Stimulated activated CD4-positive, alpha-beta T cell treated with anti-CD3 and anti-CD28 coated beads, Interleukin-12 subunit alpha, Interleukin-12 subunit beta, amount 100 ng/mL, for 48 hours (primary cell): ENCODE data around the gene SYNRG.

Source experiments
- DNase-seq, 3 donors: peaks; one replicate each; pipeline ENCODE4 v3.0.0-alpha.2; 2020; ENCODE audit warnings: low read depth in 2 of 3, low spot score in 1 of 3

Gene SYNRG

DNA sequence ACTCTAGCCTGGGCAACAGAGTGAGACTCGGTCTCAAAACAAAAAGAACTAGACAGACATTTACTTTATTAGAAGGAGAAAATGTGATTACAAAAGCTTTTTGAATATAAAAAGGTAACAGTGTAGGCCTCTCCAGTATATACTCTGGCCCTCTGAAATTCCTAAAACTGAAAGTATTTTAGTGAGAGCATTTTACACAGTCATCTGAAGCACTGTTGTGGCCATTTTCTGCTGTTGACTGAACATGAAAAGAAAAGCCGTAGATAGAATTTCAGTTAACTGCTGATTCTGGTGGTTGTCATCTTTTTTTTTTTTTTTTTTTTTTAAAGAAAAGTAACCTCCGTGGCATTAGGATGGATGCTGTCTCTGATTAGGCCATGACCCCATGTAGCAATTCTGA, 103.9 kb downstream of the SYNRG start:
- DNase-seq = no peak

DNA sequence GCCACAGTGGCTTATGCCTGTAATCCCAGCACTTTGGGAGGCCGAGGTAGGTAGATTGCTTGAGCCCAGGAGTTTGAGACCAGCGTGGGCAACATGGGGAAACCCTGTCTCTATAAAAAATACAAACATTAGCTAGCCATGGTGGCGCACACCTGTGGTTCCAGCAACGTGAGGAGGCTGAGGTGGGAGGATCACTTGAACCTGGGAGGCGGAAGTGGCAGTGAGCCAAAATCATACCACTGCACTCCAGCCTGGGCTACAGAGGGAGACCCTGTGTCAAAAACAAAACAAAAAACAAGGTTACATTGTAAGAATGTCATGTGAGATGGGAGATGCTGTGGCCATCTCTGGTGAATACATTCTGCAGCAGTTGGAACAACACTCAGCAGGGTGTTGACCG, 106.1 kb downstream of the SYNRG start:
- no peak for DNase-seq

DNA sequence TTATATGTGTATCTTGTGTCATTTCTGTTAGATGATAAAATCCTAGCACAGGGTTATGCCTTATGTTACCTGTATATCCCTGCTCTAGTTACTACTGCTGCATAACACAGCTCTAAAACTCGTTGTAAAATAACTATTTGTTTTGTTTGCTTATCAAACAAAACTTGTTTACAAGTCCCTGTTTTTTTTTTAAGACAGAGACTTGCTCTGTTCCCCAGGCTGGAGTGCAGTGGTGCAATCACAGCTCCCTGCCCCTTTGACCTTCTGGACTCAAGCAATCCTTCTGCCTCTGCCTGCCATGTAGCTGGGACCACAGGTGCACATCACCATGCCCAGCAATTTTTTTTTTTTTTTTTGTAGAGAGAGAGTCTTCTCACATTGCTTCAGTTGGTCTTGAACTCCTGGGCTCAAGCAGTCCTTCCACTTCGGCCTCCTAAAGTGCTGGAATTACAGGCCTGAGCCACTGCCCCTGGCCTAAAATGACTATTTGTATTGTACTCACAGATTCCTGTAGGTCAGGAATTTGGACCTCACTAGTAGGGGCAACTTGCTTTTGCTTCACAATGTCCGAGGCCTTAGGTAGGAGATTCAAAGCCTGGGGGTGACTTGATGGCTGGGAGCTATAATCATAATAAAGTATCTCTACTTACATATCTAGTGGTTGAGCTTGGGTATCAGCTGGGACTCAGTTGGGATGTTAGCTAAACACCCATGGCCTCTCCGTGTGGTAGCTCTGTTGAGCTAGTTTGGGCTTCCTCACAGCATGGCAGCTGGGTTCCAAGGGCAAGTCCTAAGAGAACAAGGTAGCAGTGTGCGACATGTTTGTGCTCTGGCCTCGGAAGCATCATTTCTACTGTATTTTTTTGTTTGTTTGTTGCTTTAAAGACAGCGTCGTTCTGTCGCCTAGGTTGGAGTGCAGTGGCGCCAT, 106.9 kb downstream of the SYNRG start:
- no peak for DNase-seq

DNA sequence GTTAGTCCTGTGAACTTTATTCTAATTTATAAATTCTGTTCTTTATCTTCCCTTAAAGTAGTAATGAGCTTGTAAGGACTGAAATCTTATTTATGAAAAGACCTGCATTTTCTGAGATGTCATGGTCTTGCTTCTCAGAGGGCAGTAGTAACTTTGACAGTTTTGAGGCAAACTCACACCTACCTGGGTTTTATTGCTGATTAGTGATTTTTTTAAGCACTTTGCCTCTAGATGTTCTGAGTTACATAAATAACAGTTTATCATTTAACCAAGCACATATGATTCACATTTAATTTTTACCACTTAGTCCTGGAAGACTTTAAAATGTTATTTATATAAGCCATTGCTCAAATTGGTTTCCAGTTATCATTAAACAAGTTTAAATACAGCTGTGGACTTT, 108.8 kb downstream of the SYNRG start:
- no peak for DNase-seq

DNA sequence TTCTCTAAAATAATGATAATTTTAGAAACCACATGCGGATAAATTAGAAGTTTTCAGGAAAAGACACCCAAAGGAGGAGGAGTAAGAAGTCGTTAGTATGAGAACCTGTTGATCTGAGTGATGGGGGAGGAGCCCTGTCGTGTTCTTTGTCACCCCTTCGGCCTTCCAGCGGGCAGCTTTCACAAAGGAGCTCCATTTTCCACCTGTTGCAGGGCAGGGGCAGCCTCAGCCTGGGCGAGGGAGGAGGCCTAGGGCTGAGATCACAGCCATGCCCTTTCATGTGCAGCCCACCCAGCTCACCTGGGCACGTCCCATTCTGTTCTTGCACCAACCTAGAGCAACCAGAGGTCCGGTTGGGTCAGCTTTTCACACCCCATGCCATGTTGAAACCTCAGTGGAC, 114.2 kb downstream of the SYNRG start:
- no peak for DNase-seq

DNA sequence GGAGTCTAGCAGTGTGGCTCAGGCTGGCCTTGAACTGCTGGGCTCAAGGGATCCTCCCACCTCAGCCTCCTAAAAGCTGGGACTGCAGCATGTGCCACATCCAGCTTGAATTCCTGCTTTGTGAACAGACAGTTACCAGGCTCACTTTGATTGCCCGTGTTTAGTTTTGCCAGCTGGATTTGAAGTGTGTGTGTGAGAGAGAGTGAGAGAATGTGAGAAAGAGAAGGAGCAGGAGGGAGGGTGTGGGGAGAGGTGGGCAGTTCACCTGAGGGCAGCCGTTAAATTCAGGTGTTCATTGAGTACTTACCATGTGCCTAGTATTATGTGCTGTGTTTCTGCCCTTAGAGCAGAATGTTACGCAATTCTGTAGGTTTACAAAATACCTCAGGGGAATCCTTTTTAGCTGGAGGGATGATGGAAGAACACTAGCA, 114.8 kb downstream of the SYNRG start:
- DNase-seq = no peak

DNA sequence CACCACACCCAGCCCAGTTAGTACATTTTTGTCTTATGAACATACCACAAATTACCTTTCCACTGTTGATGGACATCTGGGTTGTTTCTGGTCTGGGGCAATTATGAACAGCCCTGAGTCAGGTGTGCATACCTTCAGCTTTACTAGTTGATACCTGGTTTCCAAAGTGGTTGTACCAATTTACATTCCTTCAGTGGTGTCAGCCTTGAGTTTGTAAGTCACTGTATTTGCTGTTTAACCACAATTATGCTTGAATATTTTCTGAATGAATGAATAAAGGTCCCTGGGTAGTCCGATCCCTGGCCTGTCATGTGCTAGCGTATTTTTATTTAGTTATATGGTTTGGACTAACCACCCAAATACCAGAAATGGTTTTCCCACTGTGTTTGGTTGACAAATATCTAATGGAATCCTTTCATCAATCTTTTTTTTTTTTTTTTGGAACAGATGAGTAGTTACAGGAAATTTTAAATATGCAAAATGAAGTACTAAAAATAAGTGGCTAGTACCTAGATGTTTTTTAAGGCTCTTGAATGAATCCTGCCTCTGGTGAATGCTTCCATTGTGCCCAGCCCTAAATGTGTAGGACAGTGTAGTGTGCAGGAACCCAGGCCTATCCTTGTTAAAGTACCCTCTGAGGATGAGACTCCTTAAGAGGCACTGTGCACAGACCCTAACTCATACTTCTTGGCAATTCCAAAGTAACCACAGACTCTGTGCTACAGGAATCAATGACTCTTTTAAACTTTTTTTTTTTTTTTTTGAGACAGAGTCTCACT, 115.8 kb downstream of the SYNRG start:
- DNase-seq = no peak

DNA sequence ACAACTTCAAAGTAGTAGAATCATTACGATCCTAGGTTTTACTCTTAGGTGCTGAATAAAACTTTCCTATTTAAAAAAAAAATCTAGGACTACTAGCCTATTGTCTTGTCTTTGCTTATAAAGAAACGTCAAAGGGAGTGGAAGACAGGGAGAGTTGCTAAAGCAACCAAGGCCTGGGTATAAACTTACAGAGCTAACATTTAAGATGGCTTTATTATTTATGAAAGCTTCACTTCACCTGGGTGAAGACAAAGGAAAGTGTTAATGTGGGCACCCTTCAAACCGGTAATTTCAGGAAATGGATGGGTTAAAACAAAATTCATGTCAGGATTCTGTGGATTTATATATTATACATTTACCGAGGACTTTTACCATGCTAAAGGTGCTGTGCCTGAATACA, 117.1 kb downstream of the SYNRG start:
- DNase-seq = no peak

DNA sequence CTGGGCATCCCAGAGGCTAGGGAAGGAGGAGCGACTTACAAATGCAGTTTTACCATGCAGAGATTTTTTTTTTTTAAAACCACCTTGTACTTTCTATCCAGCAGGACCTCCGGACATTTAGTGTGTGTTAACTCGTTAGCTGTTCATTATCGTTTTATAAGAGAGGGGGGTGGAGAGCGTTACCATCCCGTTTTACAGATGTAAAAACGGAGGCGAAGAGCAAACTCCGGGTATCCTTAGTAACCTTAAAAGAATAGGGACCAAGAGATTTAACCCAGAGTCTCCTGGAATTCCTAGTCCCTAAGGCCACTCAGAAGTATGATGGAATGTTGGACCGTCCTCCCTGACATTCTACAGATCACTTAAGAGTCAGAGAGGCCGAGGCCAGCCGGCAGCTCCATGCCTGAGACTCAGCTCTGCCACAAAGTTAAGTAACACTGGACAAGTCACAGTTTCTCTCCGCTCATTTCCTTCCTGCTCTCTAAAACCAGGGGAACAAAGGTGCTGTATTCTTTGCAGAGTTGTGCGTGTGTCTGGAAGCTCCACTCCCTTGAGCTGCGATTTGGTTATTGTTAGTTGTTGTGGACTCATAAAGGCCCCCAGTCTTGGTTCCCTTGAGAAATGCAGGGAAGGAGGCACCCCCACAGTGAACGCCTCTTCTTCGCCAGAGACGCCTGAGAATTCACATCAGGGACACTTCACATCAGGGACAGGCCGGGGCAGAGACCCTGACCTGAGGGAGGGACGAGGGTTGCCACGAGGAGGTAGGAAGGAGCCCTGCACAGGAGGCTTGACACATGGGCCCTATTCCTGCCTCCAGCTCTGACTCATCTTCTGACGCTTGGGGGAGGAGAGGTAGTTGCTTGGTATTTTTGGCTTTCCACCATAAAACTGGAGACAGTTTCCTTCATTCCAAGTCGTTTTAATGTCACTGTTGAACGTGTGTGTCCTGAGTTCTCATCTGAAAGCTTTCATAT, 118.3 kb downstream of the SYNRG start:
- no peak for DNase-seq

DNA sequence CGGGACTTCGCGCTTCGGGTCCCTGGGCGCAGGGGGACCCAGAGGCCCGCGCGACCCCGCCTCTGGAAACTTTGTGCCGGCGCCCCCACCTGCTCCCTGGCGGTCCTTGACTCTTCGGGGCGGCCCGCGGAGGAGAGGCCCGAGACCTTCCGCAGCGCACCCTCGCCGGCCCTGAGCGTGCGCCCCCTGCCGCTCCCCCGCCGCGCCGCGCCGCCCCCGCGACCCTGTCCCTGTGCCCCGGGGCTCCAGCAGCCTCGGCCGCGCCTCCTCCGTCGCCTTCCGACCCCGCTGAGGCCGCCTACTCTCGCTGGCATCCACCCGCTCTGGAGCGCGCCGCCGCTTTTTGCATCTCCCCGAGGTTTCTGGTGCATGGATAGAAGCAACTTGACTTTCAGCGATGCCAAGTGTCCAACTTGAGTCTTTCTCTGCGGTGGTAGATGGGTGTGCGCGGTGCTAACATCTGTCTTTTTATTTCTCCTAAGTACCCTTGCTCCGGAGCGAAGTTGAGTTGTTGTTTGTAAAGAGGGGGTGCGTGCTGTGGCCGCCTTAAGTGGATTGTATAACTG, 119.1 kb downstream of the SYNRG start:
- DNase-seq = peak; percentile 61 to 67 (median 62)

DNA sequence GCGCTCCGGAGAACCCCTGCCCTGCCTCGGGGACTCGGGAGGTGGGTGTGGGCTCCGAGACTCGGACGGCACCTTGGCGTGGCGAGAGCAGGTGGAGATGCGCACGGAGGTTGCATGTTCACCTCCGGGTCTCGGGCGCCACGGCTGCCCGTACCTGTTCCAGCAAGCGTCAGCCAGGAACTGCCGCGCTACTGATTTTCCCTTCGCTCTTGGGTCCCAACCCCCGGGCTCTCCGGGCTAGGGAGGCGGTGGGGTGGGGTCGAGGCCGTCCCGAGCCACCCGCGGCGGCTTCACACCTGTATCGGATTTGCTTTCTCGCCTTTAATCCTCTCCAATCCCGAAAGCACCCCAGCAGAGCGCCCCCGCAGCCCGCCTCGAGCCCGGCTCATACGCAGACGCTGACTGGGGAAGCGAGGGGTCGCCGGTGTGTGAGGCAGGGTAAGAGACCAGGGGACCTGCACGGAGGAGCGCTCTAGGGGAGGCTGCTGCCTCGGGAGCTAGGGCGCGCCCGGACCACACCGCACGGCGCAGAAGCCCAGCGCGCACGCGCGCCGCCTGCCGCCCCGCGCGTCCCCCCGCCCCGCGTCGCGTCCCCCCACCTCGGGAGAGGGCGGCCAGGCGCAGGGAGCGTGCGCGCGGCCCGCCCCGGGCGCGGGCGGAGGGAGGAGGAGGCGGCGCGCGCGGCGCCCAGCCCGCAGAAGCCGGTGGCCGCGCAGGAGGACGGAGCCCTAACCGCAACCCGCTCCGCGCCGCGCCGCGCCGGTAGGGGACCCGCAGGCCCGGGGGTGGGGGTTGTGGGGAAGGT, 119.8 kb downstream of the SYNRG start, which contains the start of gene DUSP14:
TSS of gene DUSP14 (plus strand) at position 695 of the 805 bp plus-strand sequence. CDS start 22,382 bp downstream, outside the sequence.
- peak; percentile 56 to 71 (median 63) for DNase-seq

DNA sequence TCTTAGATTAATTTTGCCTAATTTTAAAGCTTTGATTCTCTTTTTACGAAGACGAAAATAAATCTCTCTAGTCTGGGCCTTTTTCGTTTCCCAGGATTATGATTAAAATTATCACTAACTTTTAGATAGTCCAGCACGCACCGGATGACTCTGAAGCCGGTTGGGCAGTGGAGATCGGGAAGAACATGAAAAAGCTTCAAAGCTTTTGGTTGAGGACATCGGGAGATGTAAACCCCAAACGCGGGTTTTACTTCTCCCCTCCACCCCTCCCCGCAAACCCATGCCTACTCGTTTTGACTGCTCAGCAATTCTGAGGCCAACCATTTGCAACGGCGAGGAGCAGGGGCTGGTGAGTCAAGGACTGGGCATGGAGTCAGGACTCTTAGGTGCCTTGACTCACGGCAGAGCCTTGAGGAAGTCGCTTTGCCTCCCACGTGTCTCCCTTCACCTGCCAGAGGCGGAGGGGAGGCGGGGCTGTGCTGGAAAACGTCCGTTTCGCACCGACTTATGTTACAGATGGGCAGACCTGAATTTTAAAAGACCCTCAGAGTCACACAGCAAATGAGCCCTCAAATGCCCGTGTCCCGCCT, 120.5 kb downstream of the SYNRG start:
- peak; percentile 42 to 51 (median 48) for DNase-seq

DNA sequence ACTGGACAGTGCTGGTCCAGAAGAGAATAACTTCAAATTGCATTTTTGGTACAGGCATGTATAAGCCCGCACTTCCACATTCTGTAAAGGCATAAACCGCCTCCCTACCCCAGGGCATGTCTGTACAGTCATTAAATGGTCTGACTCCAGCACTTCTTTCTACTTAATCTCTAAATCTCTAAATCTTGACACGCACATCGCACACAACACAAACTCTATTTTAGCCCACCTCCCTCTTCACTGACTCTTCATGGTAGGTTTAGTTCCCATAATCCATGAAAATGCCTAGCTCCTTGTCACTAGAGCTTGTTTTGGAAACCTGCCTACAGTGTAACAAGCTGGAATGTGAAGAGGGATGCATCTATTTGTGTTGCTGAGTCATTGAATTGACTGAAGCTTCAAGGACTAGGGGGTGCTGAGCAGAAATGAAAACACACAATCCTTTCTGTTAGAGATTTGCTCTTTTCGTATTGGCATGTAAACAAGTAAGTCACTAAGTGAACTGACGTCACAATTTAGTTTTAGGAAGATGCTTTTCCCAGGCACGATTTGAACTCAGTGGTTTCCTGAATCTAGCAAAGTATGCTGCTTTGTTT, 121.1 kb downstream of the SYNRG start:
- DNase-seq = no peak

DNA sequence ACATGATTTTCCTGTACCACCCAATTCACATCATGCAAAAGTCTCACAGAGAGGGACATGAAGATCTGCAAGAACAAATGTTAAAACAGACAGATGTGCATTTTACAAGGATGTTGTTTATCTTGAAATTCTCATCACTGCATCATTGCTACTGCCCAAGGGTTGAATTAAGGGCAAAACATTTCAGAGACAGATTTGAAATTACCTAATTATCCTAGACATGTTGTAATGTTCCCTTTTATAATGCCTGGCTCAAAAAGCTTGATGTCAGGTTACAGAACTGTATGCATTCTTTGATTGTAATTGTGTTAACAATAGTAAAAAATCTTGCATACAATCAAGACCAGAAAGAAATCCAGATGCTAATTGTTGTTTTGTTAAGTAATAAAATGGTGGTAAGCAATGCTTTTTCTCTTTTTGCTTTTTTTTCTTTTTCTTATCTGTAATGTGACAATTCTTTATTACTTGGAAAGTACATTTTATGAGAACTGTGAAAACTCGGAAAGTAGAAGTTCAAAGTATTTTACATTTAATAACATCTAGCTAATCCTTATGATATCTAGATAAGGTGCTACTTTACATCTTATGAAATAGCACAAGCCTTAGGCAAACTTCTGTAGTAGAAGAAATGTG, 123.2 kb downstream of the SYNRG start:
- DNase-seq = no peak

DNA sequence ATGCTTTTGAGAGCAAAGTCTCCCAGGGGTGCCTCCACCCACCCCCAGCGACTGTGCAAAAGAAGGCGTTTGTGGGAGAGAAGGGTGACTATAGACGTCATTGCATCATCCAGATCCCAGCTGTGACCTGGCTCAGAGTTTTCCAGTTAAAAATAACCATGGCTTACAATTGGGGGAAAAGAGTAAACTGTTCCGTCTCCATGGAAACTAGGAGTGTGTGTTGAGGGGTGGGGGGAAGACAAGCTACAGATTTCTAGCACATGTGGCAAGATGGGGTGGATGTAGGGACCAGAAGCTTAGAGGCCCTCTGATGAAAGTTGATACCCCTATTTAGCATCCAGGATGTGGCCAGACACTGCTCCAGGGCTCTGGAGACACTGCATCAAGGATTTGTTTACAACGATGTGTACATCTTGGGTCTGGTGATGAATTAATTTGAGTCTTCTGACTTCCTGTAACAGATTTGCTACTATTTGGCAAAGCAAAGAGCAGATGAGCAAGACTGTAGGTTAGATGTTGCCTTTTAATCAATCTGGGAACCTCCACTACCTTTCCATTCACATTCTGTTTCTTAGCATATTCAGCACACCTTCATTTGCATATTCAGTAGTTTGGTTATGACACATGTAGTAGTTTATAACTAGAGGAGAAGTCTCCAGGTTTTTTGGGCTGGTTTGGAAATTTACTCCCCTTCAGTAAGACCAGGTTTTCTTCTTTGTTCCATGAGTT, 125.7 kb downstream of the SYNRG start:
- DNase-seq = no peak

DNA sequence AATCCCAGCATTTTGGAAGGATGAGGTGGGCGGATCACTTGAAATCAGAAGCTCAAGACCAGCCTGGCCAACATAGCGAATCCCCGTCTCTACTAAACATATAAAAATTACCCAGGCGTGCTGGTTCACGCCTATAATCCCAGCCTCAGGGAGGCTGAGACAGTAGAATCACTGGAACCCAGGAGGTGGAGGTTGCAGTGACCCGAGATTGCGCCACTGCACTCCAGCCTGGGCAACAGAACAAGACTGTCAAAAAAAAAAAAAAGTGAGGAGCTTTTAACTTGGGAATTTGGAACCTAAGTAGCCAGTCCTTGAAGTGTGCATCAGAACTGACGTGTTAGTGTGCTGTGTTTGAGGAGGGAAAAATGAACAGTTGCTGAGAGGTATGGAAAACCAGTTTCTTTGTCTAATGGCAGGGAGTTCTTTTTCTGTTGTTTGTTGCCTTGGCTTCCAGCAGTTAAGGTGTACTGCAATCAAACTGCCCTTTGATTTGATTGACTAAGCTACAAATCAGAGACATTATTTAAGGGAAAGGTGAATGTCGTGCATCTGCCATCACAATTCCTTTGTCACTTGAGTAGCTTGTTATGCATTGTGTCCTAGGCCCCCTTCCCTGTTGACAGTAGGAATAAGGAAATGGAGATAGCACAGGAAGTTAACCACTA, 128.1 kb downstream of the SYNRG start:
- no peak for DNase-seq

DNA sequence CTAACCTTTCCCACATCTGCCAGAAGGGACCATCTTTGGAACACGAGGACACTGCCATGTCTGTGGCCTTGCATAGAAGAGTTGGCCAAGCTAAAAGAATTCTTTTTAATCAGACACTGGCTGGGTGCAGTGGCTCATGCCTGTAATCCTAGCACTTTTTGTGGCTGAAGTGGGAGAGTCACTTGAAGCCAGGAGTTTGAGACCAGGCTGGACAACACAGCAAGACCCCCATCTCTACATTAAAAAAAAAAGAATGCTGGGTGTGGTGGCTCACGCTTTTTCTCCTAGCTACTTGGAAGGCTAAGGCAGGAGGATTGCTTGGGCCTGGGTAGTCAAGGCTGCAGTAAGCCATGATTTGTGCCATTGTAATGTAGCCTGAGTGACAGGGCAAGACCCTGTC, 128.8 kb downstream of the SYNRG start:
- no peak for DNase-seq
